GM12891 (cell line): ENCODE results near the gene NYAP2.

Source experiments
- DNase-seq: peaks from one replicate; pipeline ENCODE4 v3.0.0; 2011; ENCODE audit warnings: low spot score; ENCODE audit not compliant: insufficient read length
- FAIRE-seq: peaks from 2 replicates; lab custom pipeline; 2011; peaks lifted over from hg19 to GRCh38; lab: Jason Lieb, UNC
- PAX5 ChIP-seq: IDR thresholded peaks from 2 replicates; pipeline ENCODE4 v1.6.1; 2011; ENCODE audit warnings: low read length, moderate library complexity, mild to moderate bottlenecking; ENCODE audit not compliant: insufficient read depth, severe bottlenecking
- POLR2A ChIP-seq: IDR thresholded peaks from 2 replicates; pipeline ENCODE4 v1.6.1; 2011; ENCODE audit warnings: low read depth, low read length, control low read depth
- POLR2AphosphoS5 ChIP-seq: IDR thresholded peaks from 2 replicates; pipeline ENCODE4 v1.6.1; 2011; ENCODE audit warnings: low read depth, low read length, control low read depth
- POU2F2 ChIP-seq: IDR thresholded peaks from 2 replicates; pipeline ENCODE4 v1.6.1; 2011; ENCODE audit warnings: low read depth, mild to moderate bottlenecking, control low read depth, low read length, moderate library complexity
- SPI1 ChIP-seq: IDR thresholded peaks from 2 replicates; pipeline ENCODE4 v1.6.1; 2011; ENCODE audit warnings: low read depth, low read length, control low read depth
- TAF1 ChIP-seq: IDR thresholded peaks from 2 replicates; pipeline ENCODE4 v1.6.1; 2011; ENCODE audit warnings: low read depth, low read length, control low read depth

The NYAP2 gene

GRCh38 chr2:225556461-225556860 lies 157.0 kb downstream of the NYAP2 start:
- TF ChIP-seq POLR2A (no peak), POLR2AphosphoS5 (no peak)
- FAIRE-seq, result no peak

GRCh38 chr2:225558399-225559071 lies 159.0 kb downstream of the NYAP2 start:
- no peak for TF ChIP-seq PAX5
- TF ChIP-seq POLR2A, result no peak
- TF ChIP-seq POLR2AphosphoS5, result no peak
- TF ChIP-seq TAF1, result no peak
- no peak for DNase-seq
- no peak for FAIRE-seq

More at GRCh38 chr2:225556461-225556860, 157.0 kb downstream of the NYAP2 start:
- DNase-seq, result no peak

GRCh38 chr2:225559072-225559415 lies 159.5 kb downstream of the NYAP2 start:
- TF ChIP-seq POLR2A (no peak), POLR2AphosphoS5 (no peak), SPI1 (no peak), TAF1 (no peak), PAX5 (no peak), POU2F2 (no peak)
- no peak for FAIRE-seq
- DNase-seq, result no peak

GRCh38 chr2:225566798-225567197 lies 167.3 kb downstream of the NYAP2 start:
- FAIRE-seq (no peak), DNase-seq (no peak)
- TF ChIP-seq TAF1, result no peak
- TF ChIP-seq PAX5, result no peak
- no peak for TF ChIP-seq POLR2AphosphoS5
- no peak for TF ChIP-seq POLR2A
- no peak for TF ChIP-seq SPI1
- TF ChIP-seq POU2F2, result no peak

GRCh38 chr2:225569995-225570394 lies 170.5 kb downstream of the NYAP2 start:
- no peak for FAIRE-seq
- DNase-seq, result no peak
- TF ChIP-seq PAX5, result no peak
- no peak for TF ChIP-seq POU2F2
- no peak for TF ChIP-seq POLR2A
- TF ChIP-seq TAF1, result no peak
- TF ChIP-seq SPI1, result no peak
- TF ChIP-seq POLR2AphosphoS5, result no peak

GRCh38 chr2:225573603-225574002 lies 174.1 kb downstream of the NYAP2 start:
- TF ChIP-seq PAX5 (no peak), SPI1 (peak; percentile 55), POU2F2 (no peak)
- DNase-seq (no peak), FAIRE-seq (no peak)

- FAIRE-seq (no peak), DNase-seq (no peak)
- TF ChIP-seq TAF1 (no peak), POU2F2 (no peak), POLR2AphosphoS5 (no peak), POLR2A (no peak), PAX5 (no peak), SPI1 (no peak)
Observed at GRCh38 chr2:225574582-225575138, 175.2 kb downstream of the NYAP2 start.

GRCh38 chr2:225581135-225581534 lies 181.6 kb downstream of the NYAP2 start:
- FAIRE-seq, result no peak
- no peak for TF ChIP-seq SPI1
- no peak for TF ChIP-seq TAF1
- no peak for TF ChIP-seq PAX5
- no peak for TF ChIP-seq POLR2AphosphoS5
- no peak for DNase-seq

- TF ChIP-seq PAX5, result no peak
- TF ChIP-seq TAF1, result no peak
- TF ChIP-seq POLR2A, result no peak
- no peak for TF ChIP-seq POU2F2
- TF ChIP-seq SPI1, result no peak
- no peak for TF ChIP-seq POLR2AphosphoS5
- DNase-seq, result no peak
- FAIRE-seq, result no peak
Observed at GRCh38 chr2:225581906-225582305, 182.4 kb downstream of the NYAP2 start.

GRCh38 chr2:225582355-225583116 lies 183.0 kb downstream of the NYAP2 start:
- FAIRE-seq (no peak), DNase-seq (no peak)
- no peak for TF ChIP-seq TAF1
- TF ChIP-seq POLR2AphosphoS5, result no peak
- TF ChIP-seq POLR2A, result no peak
- TF ChIP-seq POU2F2, result no peak
- no peak for TF ChIP-seq SPI1
- no peak for TF ChIP-seq PAX5
